GM10266 (cell line): ENCODE data around the gene MYO1A.

ENCODE experiments used
- DNase-seq: peaks from one replicate; pipeline ENCODE4 v3.0.0; 2012; ENCODE audit errors: extremely low spot score
- CTCF ChIP-seq: IDR thresholded peaks from 2 replicates; pipeline ENCODE4 v1.5.1; 2012; ENCODE audit warnings: mild to moderate bottlenecking, low read depth; ENCODE audit not compliant: control insufficient read depth, insufficient read depth; ENCODE audit errors: missing control alignments

MYO1A gene

GRCh38 chr12:56995930-56996496 lies 53.9 kb downstream of the MYO1A start:
- TF ChIP-seq CTCF: no peak
- no peak for DNase-seq

- DNase-seq: no peak
Measured at GRCh38 chr12:56995201-56995929, 54.6 kb downstream of the MYO1A start.

GRCh38 chr12:56994231-56994746 lies 55.6 kb downstream of the MYO1A start:
- no peak for DNase-seq
- no peak for TF ChIP-seq CTCF

More at GRCh38 chr12:56995201-56995929, 54.6 kb downstream of the MYO1A start:
- TF ChIP-seq CTCF: no peak

- no peak for TF ChIP-seq CTCF
Measured at GRCh38 chr12:56993346-56993745, 56.6 kb downstream of the MYO1A start.

GRCh38 chr12:56991319-56992246 lies 58.3 kb downstream of the MYO1A start:
- no peak for TF ChIP-seq CTCF
- no peak for DNase-seq

More at GRCh38 chr12:56993346-56993745, 56.6 kb downstream of the MYO1A start:
- no peak for DNase-seq

- no peak for TF ChIP-seq CTCF
- DNase-seq: no peak
Measured at GRCh38 chr12:56990648-56991318, 59.1 kb downstream of the MYO1A start.
